Stimulated activated CD8-positive, alpha-beta memory T cell treated with anti-CD3 and anti-CD28 coated beads, Interleukin-4, amount 100 ng/mL, for 4 hours (primary cell): ENCODE results near the gene TBC1D5.

Source experiments
- DNase-seq, 2 donors: peaks; one replicate each; pipeline ENCODE4 v3.0.0-alpha.2; 2020; ENCODE audit warnings: low read depth in 2 of 2, low spot score in 1 of 2

TBC1D5 gene

DNA sequence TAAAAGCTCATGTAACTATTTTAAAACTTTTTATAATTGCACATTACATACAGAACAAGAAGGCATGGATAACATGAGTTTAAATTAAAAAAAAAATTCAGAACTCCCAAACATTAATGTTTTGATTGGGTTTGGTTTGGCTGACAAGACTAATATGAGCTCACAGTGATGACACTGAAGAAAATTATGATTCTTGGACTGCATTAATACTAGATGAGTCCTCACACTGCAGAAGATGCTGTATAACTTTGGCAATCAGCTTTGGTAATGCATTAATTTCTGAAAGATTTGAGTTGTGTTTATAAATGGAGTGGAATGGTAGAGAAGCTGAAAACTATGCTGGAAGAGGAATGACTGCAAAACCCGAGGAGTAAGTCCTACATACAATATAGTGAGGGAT, 498.8 kb downstream of the TBC1D5 start:
- no peak for DNase-seq

DNA sequence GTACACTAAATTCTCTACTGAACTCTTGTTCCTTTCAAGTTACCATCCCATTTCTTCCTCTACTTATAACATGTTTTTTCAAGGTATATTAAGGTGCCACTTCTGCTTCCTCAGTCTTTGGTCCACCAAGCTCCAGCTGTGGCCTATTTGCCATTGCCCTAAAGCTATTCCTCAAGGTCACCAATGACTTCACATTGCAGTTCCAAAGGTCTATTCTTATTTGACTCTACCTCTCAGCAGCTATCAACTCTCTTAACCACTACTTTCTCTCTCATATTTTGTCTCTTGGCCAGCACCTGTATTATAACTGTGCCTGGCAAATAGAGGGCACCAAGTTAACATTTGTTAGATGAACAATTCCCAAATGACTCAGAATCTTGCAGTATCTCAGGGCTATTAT, 503.0 kb downstream of the TBC1D5 start:
- no peak for DNase-seq

DNA sequence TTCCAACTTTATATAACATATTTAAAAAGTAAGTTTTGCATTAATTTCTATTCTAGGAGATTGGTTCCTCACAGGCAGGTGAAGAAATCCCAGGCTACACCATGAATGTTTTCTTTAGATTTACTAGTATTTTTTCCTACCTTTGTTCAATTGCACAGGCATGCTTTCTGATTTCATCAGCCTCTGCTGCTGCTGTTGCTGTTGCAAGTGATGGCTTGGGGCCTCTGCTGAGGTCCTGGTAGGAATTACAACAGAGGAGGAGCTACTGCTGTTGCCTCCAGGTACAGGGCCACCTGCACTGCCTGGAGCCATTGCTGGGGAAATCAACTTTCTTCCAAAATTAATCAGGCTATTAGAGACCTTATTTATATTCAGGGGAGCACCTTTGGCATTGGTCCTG, 504.4 kb downstream of the TBC1D5 start:
- no peak for DNase-seq

- no peak for DNase-seq
These were observed 507.1 kb downstream of the TBC1D5 start for GRCh38 chr3:17235310-17235709.

- no peak for DNase-seq
These were observed 508.0 kb downstream of the TBC1D5 start for GRCh38 chr3:17234382-17234781.

DNA sequence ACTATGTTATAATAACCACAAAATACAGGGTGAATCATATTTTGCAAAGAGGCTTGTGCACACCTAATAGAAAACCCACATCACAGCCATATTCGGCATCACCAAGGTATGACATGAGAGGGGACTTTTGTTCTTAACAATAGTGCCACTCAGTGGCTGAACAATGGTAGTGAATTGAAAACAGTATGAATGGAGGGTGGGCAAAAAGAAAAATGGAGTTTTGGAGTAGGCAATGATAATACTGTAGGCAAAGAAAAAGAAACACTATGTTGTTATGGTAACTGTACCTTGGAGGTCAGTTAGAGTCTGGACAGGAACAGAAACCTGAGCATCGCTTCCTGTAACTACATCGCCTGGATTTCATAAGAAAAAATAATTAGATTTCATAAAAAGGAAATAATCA, 509.0 kb downstream of the TBC1D5 start:
- no peak for DNase-seq

GRCh38 chr3:17232442-17232841, 510.0 kb downstream of the TBC1D5 start:
- no peak for DNase-seq

DNA sequence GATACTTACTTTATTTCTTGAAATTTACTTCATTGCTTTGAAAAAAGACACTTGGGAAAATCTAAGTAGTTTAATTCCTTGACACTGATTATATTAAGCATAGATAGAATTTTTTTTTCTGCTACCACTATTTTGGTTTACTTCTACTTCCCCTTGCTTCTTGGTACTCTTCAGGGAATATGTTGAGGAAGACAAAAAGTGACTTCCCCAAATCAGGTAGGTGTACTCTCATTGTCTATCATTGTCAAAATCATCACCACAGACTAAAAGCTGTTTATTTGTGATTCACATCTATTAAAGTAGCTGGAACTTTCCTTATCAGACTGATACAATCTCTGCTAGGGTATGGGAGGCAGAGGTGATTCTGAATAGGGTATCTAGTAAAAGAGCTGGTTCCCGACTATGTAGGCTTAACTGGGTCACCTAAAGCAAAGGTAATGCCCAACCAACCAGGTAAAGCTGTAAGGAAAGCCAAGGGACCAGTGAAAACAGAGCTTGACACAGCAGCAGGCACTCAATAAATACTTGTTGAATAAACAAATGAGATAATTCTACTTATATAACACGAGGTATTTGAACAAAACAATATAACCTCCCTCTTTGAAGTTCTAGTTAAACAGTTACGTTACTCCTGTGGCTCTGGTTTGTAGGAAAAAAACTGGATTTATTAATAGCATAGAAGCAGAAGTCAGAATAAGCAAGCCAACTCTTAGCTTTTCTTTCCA, 510.7 kb downstream of the TBC1D5 start:
- no peak for DNase-seq

DNA sequence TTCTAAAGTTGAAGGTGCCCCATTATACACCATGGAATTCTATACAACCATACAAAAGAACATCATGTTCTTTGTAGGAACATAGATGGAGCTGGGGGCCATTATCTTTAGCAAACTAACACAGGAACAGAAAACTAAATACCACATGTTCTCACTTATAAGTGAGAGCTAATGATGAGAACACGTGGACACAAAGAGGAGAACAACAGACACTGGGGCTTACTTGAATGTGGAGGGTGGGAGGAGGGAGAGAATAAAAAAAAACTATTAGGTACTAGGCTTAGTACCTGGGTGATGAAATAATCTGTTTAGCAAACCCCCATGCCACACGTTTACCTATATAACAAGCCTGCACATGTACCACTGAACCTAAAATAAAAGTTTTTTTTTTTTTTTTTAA, 515.0 kb downstream of the TBC1D5 start:
- DNase-seq = no peak

DNA sequence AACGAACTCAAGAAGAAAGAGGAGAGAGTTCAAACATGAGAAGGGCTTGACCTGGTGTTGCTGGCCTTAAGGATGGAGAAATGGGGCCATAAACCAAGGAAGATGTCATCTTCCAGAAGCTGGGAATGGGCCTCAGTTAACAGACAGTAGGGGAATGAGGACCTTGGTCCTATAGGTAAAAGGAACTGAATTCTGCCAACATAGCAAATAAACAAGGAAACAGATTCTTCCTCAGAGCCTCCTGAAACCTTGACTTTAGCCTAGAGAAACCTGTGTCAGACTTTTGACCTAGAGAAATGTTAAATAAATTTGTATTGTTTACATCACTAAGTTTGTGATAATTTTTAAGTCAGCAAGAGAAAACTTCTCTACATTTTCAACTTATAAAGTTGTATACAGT, 520.9 kb downstream of the TBC1D5 start:
- DNase-seq = no peak

- DNase-seq = no peak
These were observed 522.8 kb downstream of the TBC1D5 start for GRCh38 chr3:17219593-17219992.

DNA sequence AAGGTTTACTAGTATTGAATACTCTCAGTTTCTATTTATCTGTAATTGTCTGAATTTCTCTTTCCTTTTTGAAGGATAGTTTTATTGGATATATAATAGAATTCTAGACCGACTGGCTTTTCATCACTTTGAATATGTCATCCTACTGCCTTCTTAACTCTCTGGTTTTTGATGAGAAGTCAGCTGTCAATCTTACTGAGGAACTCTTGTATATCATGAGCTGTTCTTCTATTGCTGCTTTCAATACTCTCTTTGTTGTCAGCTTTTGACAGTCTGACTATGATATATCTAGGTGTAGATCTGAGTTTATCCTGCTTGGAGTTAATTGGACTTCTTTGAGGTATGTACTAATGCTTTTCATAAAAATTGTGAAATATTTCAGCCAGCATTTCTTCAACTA, 523.8 kb downstream of the TBC1D5 start:
- no peak for DNase-seq

GRCh38 chr3:17217588-17217987, 524.8 kb downstream of the TBC1D5 start:
- DNase-seq = no peak

- DNase-seq = no peak
These were observed 529.3 kb downstream of the TBC1D5 start for GRCh38 chr3:17213102-17213501.

- no peak for DNase-seq
These were observed 534.5 kb downstream of the TBC1D5 start for GRCh38 chr3:17207979-17208378.

DNA sequence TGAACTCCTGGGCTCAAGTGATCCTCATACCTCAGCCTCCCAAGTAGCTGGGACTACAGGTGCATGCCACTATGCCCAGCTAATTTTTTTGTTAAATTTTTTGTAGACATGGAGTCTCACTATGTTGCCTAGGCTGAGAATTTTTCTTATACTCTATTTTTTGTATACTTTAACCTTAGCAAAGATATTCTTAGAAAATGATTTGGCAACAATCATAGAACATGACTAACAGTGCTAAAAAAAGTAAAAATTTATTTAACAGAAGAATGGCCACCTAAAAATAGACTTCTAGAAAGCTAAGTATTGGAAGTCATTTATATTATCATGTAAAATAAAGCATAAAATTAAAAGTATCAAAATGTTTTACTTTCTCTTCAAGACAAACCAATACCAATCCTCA, 535.4 kb downstream of the TBC1D5 start:
- DNase-seq = no peak

DNA sequence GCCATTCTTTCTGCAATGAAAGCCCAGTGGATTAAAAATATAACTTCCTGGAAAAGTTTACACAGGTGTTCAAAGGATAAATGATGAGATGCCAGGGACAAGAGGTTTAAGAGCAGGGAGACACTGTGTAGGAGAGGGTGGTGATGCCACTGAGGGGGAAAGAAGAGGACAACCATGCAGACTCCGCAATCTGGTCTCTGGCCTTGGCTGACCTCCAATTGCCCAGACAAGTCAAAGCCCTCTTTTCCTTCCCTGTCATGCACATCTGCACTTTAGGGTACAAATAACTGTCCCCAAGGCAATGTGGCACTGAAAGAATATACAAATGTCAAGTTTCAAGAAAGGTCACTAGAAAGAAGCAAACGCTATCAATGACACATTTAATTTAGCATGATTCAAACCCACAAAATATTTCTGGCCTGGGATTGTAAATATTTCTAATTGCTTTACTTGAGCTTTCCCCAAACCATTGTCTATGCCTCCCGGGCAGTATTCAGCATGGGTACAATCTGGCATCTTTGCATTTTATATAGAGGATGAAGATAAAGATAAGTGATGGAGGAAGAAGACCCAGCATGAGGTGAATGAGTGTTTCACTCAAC, 538.3 kb downstream of the TBC1D5 start:
- no peak for DNase-seq

- no peak for DNase-seq
These were observed 540.9 kb downstream of the TBC1D5 start for GRCh38 chr3:17201538-17201937.

- DNase-seq = no peak
These were observed 546.4 kb downstream of the TBC1D5 start for GRCh38 chr3:17195856-17196604.

GRCh38 chr3:17195192-17195611, 547.2 kb downstream of the TBC1D5 start:
- DNase-seq = no peak

GRCh38 chr3:17194116-17194515, 548.3 kb downstream of the TBC1D5 start:
- no peak for DNase-seq

GRCh38 chr3:17192995-17193394, 549.4 kb downstream of the TBC1D5 start:
- DNase-seq = no peak
